Tibial nerve (tissue), 4 donors: ENCODE measurements around the gene RPL23.

Source experiments
- EP300 ChIP-seq, 2 donors: sonication (generic); formaldehyde crosslinking; IDR thresholded peaks; one replicate each; pipeline ENCODE4 v1.6.1; 2017; ENCODE audit warnings: antibody characterized with exemption in 2 of 2, mild to moderate bottlenecking in 1 of 2
- POLR2A ChIP-seq, 2 donors: fragments of 450-650 bp; IDR thresholded peaks; one replicate each; pipeline ENCODE4 v1.6.1; 2017; ENCODE audit warnings: antibody characterized with exemption in 2 of 2, mild to moderate bottlenecking in 2 of 2, moderate library complexity in 2 of 2
- TF ChIP-seq, protein P1 (sequence below), 5 experiments: fragments of 200-600 bp in 3 of 5; fragments of 450-650 bp in 2 of 5; sonication (generic) in 3 of 5; IDR thresholded peaks; one replicate each; pipeline ENCODE4 v1.5.1; 2016 to 2019; ENCODE audit warnings: antibody characterized with exemption in 5 of 5, mild to moderate bottlenecking in 3 of 5, moderate library complexity in 2 of 5

GRCh38 chr17:38881600-38882191 is 28.2 kb upstream of the RPL23 start:
- no peak for TF ChIP-seq POLR2A (IDR thresholded peaks at IDR 0.05)
- TF ChIP-seq, protein P1, sequence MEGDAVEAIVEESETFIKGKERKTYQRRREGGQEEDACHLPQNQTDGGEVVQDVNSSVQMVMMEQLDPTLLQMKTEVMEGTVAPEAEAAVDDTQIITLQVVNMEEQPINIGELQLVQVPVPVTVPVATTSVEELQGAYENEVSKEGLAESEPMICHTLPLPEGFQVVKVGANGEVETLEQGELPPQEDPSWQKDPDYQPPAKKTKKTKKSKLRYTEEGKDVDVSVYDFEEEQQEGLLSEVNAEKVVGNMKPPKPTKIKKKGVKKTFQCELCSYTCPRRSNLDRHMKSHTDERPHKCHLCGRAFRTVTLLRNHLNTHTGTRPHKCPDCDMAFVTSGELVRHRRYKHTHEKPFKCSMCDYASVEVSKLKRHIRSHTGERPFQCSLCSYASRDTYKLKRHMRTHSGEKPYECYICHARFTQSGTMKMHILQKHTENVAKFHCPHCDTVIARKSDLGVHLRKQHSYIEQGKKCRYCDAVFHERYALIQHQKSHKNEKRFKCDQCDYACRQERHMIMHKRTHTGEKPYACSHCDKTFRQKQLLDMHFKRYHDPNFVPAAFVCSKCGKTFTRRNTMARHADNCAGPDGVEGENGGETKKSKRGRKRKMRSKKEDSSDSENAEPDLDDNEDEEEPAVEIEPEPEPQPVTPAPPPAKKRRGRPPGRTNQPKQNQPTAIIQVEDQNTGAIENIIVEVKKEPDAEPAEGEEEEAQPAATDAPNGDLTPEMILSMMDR (IDR thresholded peaks at IDR 0.05) = no peak
- TF ChIP-seq EP300 (IDR thresholded peaks at IDR 0.05) = peak; percentile 19 to 85
